GM21447 (cell line): ENCODE measurements around the gene KAT8.
A peak's percentile ranks its signal among the peaks of the same experiment; 100 is the strongest.
"Not testable (repeated sequence)": the region's sequence is repeated elsewhere in the genome, so short reads cannot be mapped to it uniquely, and the experiment has no call there.

ENCODE experiments used
- ATAC-seq: cut with Tn5 transposase; IDR thresholded peaks from one replicate; pipeline ENCODE4 v1.9.1; 2021; ENCODE audit not compliant: unreplicated experiment

KAT8 gene

GRCh38 chr16:31083556-31083955, 33.9 kb upstream of the KAT8 start:
- ATAC-seq, result no peak

GRCh38 chr16:31083981-31084380, 33.5 kb upstream of the KAT8 start:
- ATAC-seq, result no peak

DNA sequence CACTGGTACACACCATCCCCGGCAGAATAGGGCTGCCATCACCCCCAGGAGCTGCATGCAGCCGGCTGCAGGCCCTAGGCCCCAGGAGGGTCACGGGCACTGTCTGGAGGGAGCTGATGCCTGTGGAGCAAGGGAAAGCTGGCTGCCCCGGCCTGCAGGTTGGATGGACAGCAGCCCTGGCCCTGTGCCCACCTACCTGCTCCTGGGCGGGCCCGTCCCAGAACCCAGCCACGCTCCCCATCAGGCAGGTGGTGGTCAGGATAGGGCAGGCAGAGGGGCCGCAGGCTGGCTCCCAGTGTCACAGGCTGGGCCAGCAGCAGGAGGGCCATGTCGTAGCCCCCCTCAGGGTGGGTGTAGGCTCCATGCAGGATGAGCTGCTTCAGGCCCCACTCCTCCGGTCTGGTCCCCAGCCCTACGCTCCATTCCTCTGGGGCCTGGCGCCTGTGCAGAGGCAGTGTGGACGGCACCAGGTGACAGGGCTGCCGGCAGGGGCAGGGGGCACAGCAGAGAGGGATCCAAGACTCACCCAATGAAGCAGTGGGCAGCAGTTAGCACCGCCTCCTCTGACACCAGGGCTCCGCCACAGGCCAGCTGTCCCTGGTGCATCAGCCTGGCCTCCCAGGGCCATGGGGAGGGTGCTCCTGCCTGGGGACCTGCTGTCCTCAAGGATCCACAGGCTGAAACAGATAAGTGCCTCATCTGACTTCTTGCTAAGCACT, 32.7 kb upstream of the KAT8 start:
- ATAC-seq, result no peak

GRCh38 chr16:31085411-31085810, 32.1 kb upstream of the KAT8 start:
- ATAC-seq, result no peak

DNA sequence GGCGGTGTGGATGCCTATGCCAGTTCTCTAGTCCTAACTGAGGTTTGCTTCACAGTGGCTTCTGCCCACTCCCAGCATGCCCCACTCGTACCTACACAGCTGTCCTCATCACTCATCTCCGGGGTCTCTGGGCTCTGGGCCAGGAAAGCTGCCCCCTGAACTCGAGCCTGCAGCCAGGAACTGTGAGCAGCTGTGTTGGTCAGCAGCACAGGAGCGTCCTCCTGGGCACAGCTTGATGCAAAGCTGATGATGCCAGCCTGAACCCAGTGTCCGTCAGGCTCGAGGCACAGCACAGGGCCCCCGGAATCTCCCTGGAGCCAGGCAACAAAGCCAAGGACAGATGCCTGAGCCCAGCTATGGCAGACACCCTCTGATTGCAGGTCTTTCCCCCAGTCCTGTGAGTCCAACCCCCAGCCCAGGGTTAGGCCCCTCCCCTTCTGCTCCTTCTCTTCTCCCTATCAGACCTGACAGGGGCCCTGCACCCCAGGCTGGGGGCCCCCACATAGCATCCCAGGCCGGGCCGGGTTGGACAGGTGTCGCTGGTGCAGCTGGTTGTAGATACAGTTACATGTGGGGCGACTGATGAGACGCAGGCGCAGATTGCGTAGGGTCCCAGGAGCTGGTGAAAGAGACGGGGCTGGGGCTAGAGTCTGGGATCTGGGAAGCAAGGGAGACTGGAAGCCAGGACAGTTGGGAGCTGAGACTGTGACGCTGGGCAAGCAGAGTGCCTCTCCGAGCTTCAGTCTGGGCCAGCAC, 31.4 kb upstream of the KAT8 start:
- no peak for ATAC-seq

- ATAC-seq, result no peak
These were observed 30.9 kb upstream of the KAT8 start for GRCh38 chr16:31086629-31086906.

- no peak for ATAC-seq
These were observed 30.0 kb upstream of the KAT8 start for GRCh38 chr16:31087481-31087880.

GRCh38 chr16:31087971-31088370, 29.5 kb upstream of the KAT8 start:
- no peak for ATAC-seq

DNA sequence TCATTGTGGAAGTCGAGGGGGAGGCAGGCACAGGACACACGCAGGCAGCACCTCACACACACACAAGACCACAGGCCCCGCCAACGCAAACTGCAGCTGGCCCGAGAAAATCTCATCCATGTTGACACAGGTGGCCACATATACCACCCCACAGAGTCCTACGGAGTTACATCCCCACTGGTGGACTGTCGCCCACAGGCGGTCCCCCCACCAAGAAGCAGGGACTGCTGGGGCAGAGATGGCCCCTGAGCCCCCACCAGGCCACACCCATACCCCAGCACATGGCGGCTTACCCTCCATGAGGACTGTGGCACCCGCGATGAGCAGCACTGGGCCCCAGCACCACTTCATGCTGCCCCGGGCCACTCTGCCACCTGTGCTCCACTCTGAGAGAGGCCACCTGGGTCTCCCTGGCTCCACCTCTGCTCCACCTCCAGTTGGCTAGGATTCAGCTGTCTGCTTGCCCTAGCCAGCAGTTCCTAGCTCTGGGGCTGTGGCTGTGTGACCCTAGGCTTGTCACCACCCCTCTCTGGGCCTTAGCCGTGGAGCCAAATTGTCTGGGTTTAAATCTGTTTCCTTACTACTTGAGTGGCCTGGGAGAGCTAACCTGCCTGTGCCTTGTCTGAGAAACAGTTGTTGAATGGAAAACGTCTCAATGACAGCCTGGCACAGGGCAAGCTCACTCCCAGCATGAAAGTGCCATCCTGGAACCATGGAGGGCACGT, 28.8 kb upstream of the KAT8 start, which contains the start of gene PRSS53:
Gene PRSS53 (minus strand): TSS at position 485 of the 725 bp plus-strand sequence. CDS start 134 bp downstream, at position 351.
- ATAC-seq, result no peak

- no peak for ATAC-seq
These were observed 28.3 kb upstream of the KAT8 start for GRCh38 chr16:31089199-31089598.

DNA sequence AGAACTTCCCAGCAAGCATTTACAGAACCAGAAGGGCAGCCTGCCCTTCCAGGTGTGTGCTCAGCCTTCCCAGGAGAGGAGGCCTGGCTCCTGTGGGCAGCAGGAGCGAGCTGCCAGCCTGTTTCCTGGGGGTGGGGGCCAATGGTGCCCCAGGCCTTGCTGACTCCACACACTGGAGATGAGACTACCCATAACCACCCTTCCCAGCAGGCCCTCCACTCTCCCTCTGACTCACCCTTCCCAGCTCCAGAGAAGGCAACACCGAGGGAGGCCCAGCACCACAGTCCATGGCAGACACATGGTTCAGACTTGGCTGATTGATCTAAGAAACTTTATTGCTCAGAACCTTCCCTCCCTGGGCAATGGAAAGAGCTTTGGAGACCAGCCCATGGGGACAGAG, 26.9 kb upstream of the KAT8 start:
- ATAC-seq, result no peak

DNA sequence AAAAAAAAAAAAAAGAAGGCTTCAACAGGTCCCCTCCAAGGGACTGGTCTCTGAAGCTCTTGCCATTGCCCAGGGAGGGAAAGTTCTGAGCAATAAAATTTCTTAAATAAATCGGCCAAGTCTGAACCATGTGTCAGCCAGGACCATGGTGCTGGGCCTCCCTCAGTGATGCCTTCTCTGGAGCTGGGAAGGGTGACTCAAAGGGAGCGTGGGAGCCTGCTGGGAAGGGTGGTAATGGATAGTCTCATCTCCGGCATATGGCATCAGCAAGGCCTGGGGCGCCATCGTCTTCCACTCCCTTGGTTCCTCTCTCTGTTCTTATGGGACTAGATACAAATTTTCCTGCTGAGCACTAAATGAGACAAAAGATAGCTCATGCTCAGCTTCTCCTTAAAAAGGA, 25.1 kb upstream of the KAT8 start:
- ATAC-seq, result no peak

DNA sequence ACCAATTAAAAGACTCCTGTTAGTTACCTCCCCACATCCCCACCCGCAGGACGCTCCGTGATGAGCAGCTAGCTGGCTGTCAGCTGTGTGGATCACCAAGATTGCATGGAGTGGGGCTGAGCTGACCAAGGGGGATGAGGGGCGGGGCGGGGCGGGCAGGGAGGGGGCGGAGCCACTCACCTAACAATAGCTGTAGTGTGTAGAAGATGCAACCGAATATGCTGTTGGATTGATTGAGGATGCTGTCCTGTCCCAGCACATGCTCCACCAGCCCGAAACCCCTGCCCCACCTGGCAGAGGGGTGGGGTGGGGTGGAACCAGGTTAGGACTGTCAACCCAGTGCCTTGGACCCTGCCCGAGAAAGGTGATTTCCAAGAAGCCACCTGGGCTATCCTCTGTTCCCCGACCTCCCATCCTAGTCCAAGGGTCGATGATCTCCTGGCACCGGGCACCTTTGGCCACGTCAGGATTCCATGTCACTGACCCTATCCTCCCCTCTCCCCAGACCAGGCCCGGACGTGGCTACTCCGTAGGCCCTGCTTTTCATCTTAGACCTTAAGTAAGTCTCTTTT, 24.2 kb upstream of the KAT8 start:
- ATAC-seq, result no peak

DNA sequence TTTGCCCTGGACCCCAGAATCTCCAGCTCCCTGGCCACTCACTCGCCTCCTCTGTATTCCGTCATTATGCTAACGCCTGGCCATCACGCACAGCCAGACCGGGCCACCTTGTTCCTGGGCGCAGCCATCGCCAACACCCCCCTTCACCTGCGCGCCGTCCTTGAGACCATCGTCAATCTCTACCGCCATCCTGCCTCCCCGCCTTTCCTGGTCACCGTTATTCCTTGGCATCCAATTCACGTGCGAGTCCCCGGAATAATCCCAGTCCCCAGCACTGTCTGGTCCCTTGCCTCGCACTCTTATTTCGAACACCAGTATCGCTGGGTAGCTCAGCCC, 23.4 kb upstream of the KAT8 start:
- ATAC-seq, result peak; percentile 17

DNA sequence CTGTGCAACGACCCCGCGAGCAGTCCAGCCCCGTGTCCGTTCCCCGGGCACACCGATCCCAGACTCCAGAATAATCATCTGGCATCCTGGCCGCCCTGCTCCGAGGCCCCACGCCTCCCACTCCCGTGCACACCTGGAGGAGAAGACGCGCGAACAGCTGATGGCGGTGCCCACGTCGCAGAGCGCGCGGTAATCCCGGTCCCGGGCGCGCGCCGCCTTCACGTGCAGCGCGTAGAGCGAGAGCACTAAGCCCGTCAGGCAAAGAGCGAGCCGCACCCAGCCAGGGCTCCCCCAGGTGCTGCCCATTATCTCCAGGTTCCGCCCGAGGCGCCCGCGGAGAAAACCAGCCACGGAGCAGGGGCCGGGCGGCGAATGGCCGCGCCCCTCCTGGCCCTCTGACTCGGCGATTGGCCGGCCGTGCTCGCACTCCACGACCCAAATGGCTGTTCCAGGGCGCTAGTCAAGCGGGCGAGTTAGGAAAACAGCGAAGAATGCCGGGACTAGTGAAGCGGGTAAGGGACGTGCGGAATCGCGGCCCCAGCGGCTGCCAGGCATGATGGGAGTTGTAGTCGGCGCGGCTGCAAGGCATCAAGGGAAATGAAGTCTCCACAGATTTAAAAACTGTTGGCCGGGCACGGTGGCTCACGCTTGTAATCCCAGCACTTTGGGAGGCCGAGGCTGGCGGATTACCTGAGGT, 22.9 kb upstream of the KAT8 start, which contains the start of gene VKORC1:
Gene VKORC1 (minus strand): TSS at position 374 of the 697 bp plus-strand sequence. CDS start 68 bp downstream, at position 306.
- ATAC-seq, result peak; percentile 78

GRCh38 chr16:31099860-31100638, 17.4 kb upstream of the KAT8 start:
- ATAC-seq, result no peak

- not testable (repeated sequence) for ATAC-seq
These were observed 16.4 kb upstream of the KAT8 start for GRCh38 chr16:31100876-31101641.

- no peak for ATAC-seq
These were observed 11.7 kb upstream of the KAT8 start for GRCh38 chr16:31105677-31106213.
